DMS153 treated with DMSO at 0.1 percent for 48 hours (cell line): ENCODE results near the gene KRTAP8-1.

Experiments used
- DNase-seq: peaks from one replicate; lab custom pipeline; 2025; ENCODE audit not compliant: unreplicated experiment; lab: John Stamatoyannopoulos, UW

Gene KRTAP8-1

GRCh38 chr21:30813174-30813573 is at the start of gene KRTAP8-1:
TSS of gene KRTAP8-1 (minus strand) at chr21:30813274. CDS start at chr21:30813220, 54 bp downstream.
- no peak for DNase-seq

GRCh38 chr21:30847627-30848500 is 34.8 kb upstream of the KRTAP8-1 start:
- DNase-seq, result no peak

GRCh38 chr21:30842990-30843389 is 29.9 kb upstream of the KRTAP8-1 start:
- DNase-seq, result no peak

- DNase-seq, result no peak
Measured at GRCh38 chr21:30839304-30839703, 26.2 kb upstream of the KRTAP8-1 start.

GRCh38 chr21:30838536-30838935 is 25.5 kb upstream of the KRTAP8-1 start:
- no peak for DNase-seq

- DNase-seq, result no peak
Measured at GRCh38 chr21:30831194-30831765, 18.2 kb upstream of the KRTAP8-1 start.

GRCh38 chr21:30829659-30830058 is 16.6 kb upstream of the KRTAP8-1 start, which contains the start of gene KRTAP7-1:
TSS of gene KRTAP7-1 (minus strand) at chr21:30829759. CDS start at chr21:30829698, 61 bp downstream.
- no peak for DNase-seq

- no peak for DNase-seq
Measured at GRCh38 chr21:30818837-30819610, 6.0 kb upstream of the KRTAP8-1 start.

GRCh38 chr21:30800605-30801004 is 12.5 kb downstream of the KRTAP8-1 start:
- DNase-seq, result no peak

- DNase-seq, result no peak
Measured at GRCh38 chr21:30793581-30794314, 19.3 kb downstream of the KRTAP8-1 start.

GRCh38 chr21:30779249-30779648 is 33.8 kb downstream of the KRTAP8-1 start:
- DNase-seq, result no peak

GRCh38 chr21:30769724-30770431 is 43.2 kb downstream of the KRTAP8-1 start:
- no peak for DNase-seq
